MCF 10A (cell line): ENCODE results near the gene TEAD3. TPM values are rescaled to one million over a fixed set of nuclear protein-coding genes. Genes with fewer than 3 reads are reported as not detected.

Experiments used
- BruUV-seq: library from RNA; stranded (reverse); fragments of 400-500 nt; replicated peaks from 2 replicates; lab custom pipeline; 2021; lab: Mats Ljungman, UMichigan
- CTCF ChIA-PET: fragments of 300-600 bp; sonication (Branson Sonifier 250); formaldehyde crosslinking; extraction: SDS; loops from one replicate; lab custom pipeline; 2021; ENCODE audit warnings: antibody characterized with exemption, inconsistent platforms; lab: Yijun Ruan, JAX
- POLR2A ChIA-PET: fragments of 300-600, 350-650 bp; sonication (Branson Sonifier 250); formaldehyde crosslinking; extraction: SDS; loops from one replicate; lab custom pipeline; 2020; ENCODE audit warnings: antibody characterized with exemption, inconsistent platforms; lab: Yijun Ruan, JAX
- DNase-seq: peaks from one replicate; pipeline ENCODE4 v3.0.0-alpha.2; 2018; ENCODE audit not compliant: unreplicated experiment
- H3K27ac Mint-ChIP-seq: one replicate; pipeline ENCODE4 v1.8.0; 2022; ENCODE audit warnings: mild to moderate bottlenecking, low read depth, mixed read lengths; ENCODE audit not compliant: unreplicated experiment
- H3K27me3 Mint-ChIP-seq: one replicate; pipeline ENCODE4 v1.8.0; 2022; ENCODE audit warnings: mixed read lengths; ENCODE audit not compliant: insufficient read depth, unreplicated experiment
- H3K36me3 Mint-ChIP-seq: one replicate; pipeline ENCODE4 v1.8.0; 2022; ENCODE audit warnings: mild to moderate bottlenecking, moderate library complexity, mixed read lengths; ENCODE audit not compliant: insufficient read depth, unreplicated experiment
- H3K4me1 Mint-ChIP-seq: one replicate; pipeline ENCODE4 v1.8.0; 2022; ENCODE audit warnings: mixed read lengths; ENCODE audit not compliant: insufficient read depth, unreplicated experiment
- H3K4me3 Mint-ChIP-seq: one replicate; pipeline ENCODE4 v1.8.0; 2022; ENCODE audit warnings: mild to moderate bottlenecking, moderate library complexity, mixed read lengths; ENCODE audit not compliant: unreplicated experiment
- H3K9me3 Mint-ChIP-seq: one replicate; pipeline ENCODE4 v1.8.0; 2022; ENCODE audit warnings: mixed read lengths; ENCODE audit not compliant: unreplicated experiment
- CTCF ChIP-seq: fragments of 200-600 bp; IDR thresholded peaks from one replicate; pipeline ENCODE4 v1.8.0; 2022; ENCODE audit warnings: antibody characterized with exemption, mild to moderate bottlenecking; ENCODE audit not compliant: unreplicated experiment
- intact Hi-C: fragments of 100-400 bp; cut with micrococcal nuclease; formaldehyde crosslinking; loops from 2 replicates; pipeline ENCODE4 v1.14.1; 2022
- total RNA-seq: library from RNA; stranded (reverse); gene quantifications from 2 replicates; pipeline ENCODE4 v1.2.3, GENCODE V29; 2022

TEAD3 gene
- total RNA-seq, 1 experiment from 2014 or later, result 11.1 TPM

DNA sequence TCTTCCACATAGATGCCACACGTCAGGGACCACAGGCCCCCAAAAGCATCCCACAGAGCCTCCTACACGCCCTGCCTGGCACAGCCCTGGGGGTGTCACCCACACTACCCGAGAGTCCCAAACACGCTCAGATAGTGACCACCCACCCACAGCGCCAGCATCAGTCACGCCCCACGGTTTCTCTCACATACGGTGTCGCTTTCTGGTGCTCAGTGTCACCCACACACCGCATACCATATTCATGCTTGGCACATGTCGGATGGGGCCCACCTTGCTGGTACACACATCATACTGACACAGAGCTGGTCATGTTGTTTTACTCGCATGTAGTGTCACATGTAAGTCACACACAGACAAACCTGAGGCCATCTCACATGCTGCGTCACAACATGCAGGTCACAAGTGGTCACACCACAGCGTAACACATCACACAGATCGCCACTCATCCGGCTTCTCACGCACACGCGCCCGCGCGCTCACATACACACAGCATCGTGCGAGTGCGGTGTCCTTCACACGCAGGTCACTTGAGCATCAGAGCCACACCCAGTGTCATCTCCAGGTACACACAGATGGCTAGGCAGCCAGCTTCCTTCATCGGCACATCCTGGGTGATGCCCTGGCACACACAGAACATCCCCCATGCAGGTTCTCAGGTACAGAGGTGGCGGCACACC lies 3.4 kb downstream of the TEAD3 start:
- peaks cover 22% of the 10 kb centered on the region for H3K4me1 Mint-ChIP-seq
- no peaks in the 10 kb centered on the region for H3K27me3 Mint-ChIP-seq
- POLR2A ChIA-PET, result no interaction called here
- no peak overlapping the region for H3K4me3 Mint-ChIP-seq
- no peak for TF ChIP-seq CTCF
- no peaks in the 10 kb centered on the region for H3K36me3 Mint-ChIP-seq
- no peak overlapping the region for H3K27ac Mint-ChIP-seq
- no TSS peak for BruUV-seq
- CTCF ChIA-PET, result no interaction called here
- no peaks in the 10 kb centered on the region for H3K9me3 Mint-ChIP-seq
- intact Hi-C loops, result no loop called here
- no peak for DNase-seq

- Mint-ChIP-seq H3K27ac (no peak overlapping the region), H3K27me3 (no peaks in the 10 kb centered on the region), H3K9me3 (no peaks in the 10 kb centered on the region), H3K36me3 (no peaks in the 10 kb centered on the region), H3K4me1 (peaks cover 26% of the 10 kb centered on the region), H3K4me3 (no peak overlapping the region)
- intact Hi-C loops, result no loop called here
- ChIA-PET POLR2A (no interaction called here), CTCF (no interaction called here)
- DNase-seq, result no peak
- no peak for TF ChIP-seq CTCF
- BruUV-seq, result no TSS peak
Observed at GRCh38 chr6:35492974-35493284, 4.0 kb downstream of the TEAD3 start.

DNA sequence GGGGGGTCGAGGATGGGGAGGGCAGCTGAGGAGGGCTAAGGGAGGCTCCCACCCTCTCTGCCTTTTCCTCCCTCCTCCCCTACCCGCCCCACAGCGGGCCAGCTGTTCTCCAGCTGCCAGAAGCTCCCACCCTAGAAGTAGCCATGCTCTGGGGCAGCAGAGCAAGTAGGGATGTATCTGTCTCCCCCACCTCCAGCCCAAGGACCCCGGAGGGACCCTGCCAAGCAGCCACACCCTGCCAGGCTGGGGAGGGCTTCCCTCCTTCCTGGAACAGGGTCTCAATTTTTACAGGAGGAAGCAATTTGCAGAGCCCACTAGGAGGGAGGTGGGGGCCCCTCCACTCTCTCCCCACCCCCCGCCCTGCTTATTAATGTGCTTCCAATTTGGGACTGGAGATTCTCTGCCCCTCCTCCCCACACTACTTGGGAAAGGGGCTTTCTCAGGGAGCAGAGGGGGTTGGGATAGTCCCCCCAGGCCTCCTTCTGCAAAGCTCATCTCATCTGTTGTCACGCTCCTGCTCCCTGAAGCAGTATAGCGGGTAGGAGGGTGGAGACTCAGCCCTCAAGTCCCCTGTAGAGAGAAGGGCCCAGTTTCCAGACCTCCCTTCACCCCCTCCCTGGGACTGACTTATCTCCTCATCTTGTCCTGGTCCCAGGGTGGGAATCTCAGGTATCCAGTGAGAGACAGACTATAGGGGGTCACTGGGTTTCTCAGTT lies 4.5 kb downstream of the TEAD3 start:
- no peak for TF ChIP-seq CTCF
- DNase-seq, result no peak
- BruUV-seq, result no TSS peak
- ChIA-PET CTCF (interaction anchor here (0.6 kb wide), 1 partner anchor 13 kb away, joined by 3 read pairs; no protein-coding TSS in a partner anchor), POLR2A (no interaction called here)
- intact Hi-C loops, result no loop called here
- no peaks in the 10 kb centered on the region for H3K36me3 Mint-ChIP-seq
- H3K4me3 Mint-ChIP-seq, result no peak overlapping the region
- peaks cover 31% of the 10 kb centered on the region for H3K4me1 Mint-ChIP-seq
- H3K9me3 Mint-ChIP-seq, result no peaks in the 10 kb centered on the region
- H3K27me3 Mint-ChIP-seq, result no peaks in the 10 kb centered on the region
- H3K27ac Mint-ChIP-seq, result no peak overlapping the region

DNA sequence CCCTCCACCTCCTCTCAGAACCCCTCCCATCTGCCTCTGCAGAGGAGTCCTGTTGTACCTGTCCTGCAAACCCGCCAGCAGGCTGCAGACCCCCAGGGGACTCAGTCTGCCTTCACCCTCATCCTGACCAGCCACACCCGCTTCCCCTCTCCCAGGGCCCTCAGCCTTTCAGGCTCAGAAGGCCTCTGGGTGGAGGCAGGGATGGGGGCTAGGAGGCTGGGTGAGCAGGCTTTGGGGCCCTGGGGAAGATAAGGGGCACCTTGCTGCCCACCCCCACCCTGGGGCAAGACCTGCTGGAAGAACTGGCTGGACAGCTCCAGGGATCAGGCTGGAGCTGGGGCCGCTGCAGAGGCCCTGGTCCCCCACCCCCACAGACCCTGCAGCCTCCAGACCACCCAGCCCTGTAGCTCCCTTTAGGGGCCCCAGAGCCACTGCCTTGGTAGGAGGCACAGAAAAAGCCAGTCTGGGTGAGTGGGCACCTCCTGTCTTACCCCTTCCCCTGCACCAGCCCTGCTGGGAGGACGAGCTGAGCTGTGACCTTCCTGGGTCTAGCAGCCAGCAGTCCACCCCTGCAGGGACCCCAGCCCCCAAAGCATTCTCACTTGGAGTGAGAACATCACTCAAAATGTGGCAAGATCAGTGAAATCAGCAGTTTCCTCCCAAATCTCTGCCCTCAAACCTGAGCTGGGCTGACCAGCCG lies 5.2 kb downstream of the TEAD3 start:
- Mint-ChIP-seq H3K9me3 (no peaks in the 10 kb centered on the region), H3K27ac (no peak overlapping the region), H3K4me1 (peaks cover 35% of the 10 kb centered on the region), H3K36me3 (no peaks in the 10 kb centered on the region), H3K27me3 (no peaks in the 10 kb centered on the region), H3K4me3 (no peak overlapping the region)
- TF ChIP-seq CTCF, result no peak
- intact Hi-C loops, result no loop called here
- CTCF ChIA-PET, result no interaction called here
- no peak for DNase-seq
- POLR2A ChIA-PET, result no interaction called here
- BruUV-seq, result no TSS peak
